IPS DF 4.7 (cell line): Measurements from ENCODE around the gene TCN1.
"Not testable (repeated sequence)": the region's sequence is repeated elsewhere in the genome, so short reads cannot be mapped to it uniquely, and the experiment has no call there.

Experiments
- DNase-seq: peaks from one replicate; pipeline ENCODE4 v3.0.0-alpha.2; 2013; ENCODE audit warnings: low spot score; ENCODE audit errors: extremely low read depth

TCN1 gene, protein sequence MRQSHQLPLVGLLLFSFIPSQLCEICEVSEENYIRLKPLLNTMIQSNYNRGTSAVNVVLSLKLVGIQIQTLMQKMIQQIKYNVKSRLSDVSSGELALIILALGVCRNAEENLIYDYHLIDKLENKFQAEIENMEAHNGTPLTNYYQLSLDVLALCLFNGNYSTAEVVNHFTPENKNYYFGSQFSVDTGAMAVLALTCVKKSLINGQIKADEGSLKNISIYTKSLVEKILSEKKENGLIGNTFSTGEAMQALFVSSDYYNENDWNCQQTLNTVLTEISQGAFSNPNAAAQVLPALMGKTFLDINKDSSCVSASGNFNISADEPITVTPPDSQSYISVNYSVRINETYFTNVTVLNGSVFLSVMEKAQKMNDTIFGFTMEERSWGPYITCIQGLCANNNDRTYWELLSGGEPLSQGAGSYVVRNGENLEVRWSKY

DNA sequence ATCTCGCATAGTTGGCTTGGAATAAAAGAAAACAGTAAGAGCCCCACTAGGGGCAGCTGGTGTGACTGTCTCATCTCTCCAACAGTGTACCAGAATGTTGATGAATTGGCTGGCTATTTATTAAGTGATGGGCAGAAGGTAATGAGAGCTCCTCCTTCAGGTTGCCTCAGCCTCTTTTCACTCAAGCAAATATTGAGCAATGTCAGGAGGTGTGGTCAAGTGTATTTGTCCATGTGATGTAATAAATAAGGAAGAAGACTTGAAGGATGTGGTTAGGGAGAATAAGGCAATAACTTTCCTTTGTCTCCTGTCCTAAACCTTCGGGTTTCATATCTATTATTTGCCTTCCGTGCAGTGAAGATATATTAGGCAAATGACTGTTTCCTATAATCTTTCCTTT is at the start of gene TCN1:
Gene TCN1 (minus strand): TSS at position 91 of the 400 bp plus-strand sequence. CDS start 17 bp downstream, at position 74.
- no peak for DNase-seq

DNA sequence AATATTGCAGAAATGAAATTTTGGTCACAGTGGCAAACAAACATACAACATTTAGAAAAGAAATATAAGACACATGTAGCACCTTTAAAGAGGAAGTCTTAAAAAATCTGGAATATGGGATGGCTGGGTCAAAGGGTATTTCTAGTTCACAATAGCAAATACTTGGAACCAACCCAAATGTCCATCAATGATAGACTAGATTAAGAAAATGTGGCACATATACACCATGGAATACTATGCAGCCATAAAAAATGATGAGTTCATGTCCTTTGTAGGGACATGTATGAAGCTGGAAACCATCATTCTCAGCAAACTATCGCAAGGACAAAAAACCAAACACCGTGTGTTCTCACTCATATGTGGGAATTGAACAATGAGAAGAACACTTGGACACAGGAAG is 37.3 kb upstream of the TCN1 start:
- not testable (repeated sequence) for DNase-seq

DNA sequence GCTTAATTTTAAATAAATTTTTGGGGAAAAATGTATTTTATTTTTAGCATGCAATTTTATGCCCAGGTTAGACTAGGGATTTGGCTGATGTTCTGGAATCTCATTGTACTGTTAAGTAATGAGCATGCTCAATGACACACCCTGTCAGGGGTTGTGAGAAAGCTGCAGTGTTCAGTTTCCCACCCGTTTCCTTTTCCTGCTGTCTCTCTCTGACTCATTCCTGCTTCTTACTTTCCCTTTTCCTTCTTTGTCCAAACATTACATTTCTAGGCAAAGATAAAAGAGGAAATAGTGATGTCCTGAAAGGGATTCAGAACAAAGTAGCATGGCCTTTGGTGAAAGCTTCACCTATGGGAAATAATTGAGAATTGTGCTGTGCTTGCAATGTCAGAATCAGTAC is 35.0 kb upstream of the TCN1 start:
- DNase-seq = no peak

DNA sequence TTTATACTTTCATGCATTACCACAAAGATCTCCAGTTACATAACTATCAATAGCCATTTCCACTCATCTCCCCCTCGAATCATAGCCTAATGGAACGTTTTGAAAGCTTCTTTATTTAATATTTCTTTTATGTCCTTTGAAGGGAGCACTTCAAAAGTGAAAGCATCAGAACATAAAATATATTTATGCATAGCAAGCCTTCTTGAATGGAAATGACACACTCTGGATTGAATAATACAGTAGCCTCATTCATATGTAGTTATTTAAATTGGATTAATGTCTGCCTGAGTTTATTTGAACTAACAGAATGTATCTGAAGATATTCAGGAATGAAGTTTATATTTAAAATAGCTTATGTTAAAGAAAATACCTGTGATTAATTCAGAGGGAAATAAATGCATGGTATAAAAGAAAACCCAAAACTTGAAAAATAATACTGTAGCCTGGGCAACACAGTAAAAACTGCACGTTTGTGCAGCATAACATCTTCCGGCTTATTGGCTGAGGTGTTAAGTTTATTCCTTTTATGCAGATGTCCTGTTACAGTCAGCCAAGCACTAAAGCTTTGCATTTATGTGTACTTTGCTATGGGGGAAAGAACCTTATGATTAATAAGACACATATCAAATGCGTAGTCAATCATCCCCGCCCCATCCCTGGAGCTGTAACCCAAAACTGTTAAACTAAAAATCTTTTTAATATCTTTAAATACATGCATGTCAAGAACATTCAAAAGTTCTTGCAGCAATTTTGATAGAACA is 34.3 kb upstream of the TCN1 start:
- no peak for DNase-seq

DNA sequence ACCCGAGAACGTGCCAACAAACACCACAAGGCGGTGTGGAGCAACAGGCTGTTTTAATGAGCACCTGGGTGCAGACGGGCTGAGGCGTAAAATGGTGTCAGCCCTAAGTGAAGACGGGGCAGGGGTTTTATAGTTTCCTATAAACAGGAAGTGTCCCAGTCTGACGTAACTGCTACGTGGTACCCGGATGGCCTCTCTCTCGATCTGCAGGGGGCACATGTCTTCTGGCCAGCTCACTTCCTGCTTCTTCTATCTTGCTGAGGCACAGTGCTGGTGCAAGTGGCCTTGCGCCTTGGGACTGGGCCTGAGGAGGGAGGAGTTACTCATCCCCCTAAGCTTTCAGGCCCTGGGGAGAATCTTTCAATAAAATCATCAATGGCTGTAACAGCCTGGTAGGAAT is 33.2 kb upstream of the TCN1 start:
- no peak for DNase-seq

DNA sequence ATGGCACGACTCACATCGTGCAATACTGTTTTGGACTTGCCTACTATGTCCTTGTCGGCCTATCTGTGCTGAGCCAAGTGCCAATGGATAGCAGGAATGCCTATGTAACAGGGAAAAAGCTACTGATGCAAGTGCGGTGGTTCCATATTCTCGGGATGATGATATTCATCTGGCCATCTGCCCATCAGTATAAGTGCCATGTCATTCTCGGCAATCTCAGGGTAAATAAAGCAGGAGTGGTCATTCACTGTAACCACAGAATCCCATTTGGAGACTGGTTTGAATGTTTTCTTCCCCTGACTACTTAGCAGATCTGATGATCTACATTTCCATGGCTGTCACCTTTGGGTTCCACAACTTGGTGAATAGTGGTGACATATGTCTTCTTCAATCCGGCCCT is 32.4 kb upstream of the TCN1 start:
- no peak for DNase-seq

DNA sequence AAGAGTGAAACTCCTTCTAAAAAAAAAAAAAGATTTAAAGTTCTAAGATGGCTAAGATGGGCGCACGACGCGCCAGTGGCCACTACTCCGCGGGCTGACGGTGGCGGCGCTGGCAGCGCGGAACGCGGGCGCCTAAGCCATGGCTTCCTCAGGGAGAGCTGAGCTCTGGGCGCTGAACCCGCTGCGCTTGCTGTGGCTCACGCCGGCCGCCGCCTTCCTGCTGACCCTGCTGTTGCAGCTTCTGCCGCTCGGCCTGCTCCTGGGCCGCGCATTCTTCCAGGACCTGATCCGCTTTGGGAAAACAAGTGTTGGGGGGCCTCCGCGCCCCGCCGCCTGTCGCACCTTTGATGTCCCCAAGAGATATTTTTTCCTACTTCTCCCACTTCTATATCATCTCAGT is 31.8 kb upstream of the TCN1 start:
- DNase-seq = no peak

DNA sequence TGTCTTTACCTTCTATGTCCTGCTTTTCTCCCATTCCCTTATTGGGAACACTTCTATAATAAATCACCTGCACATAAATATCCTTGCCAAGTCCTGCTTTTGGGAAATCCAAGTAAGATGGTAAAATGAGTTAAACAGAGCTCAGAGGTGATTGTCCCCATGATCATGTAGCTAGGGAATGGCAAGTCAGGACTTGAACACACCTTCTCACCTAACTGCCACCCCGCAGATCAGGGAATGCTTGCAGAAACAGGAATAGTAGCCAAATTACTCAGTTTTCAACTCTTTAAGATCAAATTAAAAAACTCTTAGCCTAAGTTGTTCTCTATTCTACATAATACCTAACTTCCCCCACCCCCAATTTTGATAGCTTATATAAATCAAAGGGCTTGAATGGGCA is 28.3 kb upstream of the TCN1 start:
- no peak for DNase-seq

DNA sequence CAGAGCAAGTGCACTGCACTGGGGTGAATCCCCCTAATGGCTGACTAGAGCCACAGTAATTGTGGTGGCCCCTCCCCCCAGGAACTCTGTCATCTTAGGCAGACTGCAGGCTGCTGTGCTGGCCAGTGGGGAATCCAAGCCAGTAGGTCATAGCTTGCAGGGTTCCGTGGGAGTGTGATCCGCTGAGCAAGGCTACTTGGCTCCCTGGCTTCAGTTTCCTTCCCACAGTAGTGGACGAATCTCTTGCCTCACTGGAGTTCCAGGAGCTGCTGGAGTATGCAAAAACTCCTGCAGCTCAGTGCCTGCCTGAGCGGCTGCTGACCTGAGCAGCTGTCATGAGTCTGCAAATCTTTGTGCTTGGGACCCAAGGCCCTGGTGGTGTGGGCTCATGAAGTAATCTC is 25.5 kb upstream of the TCN1 start:
- no peak for DNase-seq

DNA sequence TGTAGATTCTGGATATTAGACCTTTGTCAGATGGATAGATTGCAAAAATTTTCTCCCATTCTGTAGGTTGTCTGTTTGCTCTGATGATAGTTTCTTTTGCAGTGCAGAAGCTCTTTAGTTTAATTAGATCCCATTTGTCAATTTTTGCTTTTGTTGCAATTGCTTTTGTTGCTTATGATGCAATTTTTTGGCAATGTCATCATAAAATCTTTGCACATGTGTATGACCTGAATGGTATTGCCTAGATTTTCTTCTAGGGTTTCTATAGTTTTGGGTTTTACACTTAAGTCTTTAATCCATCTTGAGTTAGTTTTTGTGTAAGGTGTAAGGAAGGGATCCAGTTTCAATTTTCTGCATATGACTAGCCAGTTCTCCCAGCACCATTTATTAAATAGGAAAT is 20.9 kb upstream of the TCN1 start:
- not testable (repeated sequence) for DNase-seq

DNA sequence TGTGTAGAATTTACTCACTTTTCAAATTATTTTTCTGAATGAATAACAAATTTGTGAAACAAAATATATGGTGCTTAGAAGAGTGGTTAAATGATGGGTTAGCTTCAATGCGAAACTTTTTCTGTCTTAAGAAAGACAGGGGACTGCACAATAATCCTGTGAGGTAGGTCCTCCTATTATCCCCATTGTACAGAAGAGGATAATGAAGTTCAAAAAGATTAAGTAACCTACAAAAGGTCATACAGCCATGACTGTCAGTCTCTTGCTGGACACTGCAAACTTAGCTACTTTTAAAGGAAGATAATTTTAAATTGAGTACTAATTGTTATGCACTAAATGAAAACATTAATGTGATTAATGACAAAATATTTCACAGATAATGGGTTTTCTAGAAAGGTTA is 17.3 kb upstream of the TCN1 start:
- DNase-seq = no peak

DNA sequence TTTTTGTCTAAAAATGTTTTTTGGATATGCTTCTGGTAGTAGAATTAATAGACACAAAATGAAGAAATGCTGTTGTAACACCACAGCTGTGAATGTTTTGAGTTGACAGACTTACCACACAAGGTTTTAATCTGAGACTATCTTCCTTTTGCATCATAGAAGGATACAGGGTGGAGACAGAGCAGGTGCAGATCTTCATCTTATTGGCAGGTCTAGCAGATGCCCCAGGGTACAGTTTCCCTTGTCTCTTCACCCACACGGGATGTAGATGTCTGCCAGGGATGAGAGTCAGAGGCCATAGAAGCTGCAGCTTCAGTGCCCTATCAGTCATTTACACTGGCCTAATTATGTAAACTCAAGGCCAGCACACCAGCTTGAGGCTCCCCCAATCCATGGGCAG is 13.3 kb upstream of the TCN1 start:
- DNase-seq = no peak

DNA sequence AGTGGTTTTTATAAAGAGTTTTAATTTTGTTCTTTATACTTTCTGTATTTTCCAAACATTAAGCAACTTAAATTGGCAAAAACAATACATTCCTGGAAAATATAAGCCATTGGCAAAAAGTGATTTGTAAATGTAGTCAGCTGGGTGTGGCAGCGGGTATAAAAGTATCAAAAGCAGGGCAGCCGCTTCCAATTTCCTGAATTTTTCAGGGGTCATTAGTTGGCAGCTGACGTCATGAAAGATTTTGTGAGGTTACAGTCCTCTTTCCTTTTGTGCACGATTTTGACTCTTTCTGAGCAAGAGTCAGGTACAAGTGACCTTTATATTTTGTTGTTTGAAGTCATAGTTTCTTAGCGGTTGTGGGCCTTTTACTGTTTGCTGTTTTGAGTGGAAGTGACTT is 12.3 kb upstream of the TCN1 start, which contains the start of gene OOSP3:
Gene OOSP3 (plus strand): TSS at position 208 of the 400 bp plus-strand sequence. CDS start 27 bp downstream, at position 235.
- DNase-seq = no peak

DNA sequence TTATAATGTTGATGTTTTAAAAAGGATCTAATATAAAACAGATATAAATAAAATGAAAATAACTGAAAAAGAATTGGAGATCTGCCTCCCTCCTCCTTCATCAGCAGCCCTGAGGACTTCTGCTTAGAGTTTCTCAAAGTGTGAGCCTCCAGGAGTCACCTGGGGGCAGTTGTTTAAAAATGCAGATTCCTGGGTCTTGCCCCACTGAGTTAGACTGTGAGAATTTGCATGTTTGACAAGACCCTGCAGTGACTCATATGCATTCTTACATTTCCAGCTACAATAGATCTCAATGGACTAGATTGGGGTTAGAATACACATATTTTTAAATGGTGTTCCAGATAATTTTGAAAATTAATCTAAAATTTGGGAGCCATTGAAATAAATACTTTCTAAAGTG is 11.5 kb upstream of the TCN1 start:
- DNase-seq = no peak

DNA sequence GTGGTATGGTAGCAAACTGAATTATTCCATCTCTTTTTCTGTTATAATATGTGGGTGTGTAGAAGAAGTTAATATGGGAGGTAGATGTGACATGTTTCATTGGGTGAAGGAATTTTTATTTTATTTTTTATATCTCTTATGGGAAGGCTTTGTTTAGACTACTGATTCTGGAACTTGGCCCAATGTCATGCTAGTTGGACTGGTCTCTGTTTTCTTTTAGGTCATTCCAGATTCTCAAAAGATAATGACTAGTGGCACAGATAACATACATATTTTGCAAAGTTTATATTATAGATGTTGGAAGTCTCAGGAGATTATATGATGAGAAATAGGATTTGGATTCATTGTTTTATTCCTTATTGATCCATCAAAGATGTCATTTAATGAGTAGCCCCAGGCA is 11.0 kb upstream of the TCN1 start:
- no peak for DNase-seq

DNA sequence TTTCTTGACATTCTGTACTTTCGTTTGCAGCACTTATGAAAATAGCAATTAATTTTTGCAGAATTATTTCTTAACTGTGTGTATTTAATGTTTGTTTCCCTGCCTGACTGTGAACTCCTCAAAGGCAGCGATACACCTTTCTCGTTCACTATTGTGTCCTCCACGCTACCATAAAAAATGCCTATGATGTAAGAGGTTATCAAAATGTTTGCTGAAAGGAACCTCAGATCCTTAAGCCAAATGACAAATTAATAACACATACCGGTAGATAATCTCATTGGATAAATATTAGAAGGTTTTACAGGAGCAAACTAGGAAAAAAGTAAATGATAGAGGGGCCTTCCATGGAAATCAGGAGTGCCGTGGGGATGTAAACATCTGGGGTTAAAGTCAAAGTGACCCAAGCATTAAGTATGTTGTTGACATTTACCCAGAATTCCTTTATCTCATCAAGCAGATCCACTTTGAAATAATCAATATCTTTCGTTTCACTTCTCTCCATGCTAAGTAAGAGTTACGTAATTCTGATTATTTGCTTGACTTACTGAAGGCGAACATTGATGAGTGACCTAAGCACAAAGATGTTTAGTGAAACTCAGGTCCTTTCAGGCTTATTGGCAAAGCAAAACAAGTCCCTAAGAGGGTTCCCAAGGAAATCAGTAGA is 9.7 kb upstream of the TCN1 start:
- no peak for DNase-seq

DNA sequence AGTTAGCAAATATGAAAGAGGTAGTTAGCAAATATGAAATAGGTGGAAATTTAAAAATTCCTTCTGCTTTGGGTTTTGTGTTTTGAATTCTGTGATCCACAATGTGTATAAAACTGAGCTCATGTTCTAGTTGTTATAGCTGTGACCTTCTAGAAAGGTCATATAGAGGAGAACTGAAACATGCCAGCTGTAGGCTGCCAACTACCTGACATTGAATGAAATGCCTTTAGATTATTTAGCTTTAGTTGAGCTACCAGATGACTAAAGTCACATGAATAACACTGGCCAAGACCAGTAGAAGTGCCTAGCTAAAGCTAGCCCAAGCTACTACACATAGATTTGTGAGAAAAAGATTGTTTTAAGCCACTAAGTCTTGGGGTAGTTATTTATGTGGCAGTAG is 5.8 kb upstream of the TCN1 start:
- DNase-seq = no peak

DNA sequence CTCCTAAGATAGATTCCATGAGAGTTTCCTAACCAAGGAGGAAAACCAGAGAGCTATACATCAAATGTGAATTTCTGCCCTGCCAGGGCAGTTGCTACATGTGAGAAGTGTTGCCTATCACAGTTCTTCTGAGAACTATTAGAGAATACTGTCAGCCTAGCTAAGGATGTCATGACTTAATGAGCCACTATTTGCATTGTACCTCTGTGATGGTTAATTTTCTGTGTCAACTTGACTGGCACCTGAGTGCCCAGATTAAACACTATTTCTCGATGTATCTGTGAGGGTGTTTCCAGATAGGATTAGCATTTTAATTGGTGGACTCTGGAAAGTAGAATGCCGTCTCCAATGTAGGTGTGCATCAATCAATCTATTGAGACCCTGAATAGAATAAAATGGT is 1.7 kb upstream of the TCN1 start:
- no peak for DNase-seq

DNA sequence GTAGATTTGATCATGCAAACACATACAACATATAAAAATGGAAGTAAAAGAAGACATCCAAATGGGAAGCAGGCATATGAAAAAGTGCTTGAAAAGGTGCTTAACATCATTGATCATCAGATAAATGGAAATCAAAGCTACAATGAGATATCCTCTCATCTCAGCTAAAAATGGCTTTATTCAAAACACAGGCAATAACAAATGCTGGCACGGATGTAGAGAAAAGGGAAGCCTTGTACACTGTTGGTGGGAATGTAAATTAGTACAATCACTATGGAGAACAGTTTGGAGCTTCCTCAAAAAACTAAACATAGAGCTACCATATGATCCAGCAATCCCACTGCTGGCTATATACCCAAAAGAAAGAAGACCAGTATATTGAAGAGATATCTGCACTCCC is 549 bp upstream of the TCN1 start:
- DNase-seq = no peak

DNA sequence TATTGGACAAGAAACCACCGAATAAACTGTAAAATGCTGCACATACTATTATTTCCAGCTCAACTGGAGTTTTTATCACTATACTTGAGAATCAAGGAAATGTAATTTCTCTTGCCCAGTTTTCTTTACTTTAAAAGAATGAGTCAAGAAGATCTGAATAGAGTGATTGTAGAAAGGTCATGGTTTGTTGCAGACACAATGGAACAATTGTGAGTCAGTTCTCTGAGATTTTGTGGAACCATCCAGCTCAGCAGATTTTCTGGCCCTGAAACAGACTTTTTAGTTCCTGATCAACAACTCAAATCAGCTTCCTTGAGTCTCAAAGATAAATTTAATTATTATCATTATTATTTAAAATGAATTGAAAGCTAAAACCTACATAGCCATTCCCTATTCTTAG is 1.3 kb downstream of the TCN1 start:
- DNase-seq = no peak

DNA sequence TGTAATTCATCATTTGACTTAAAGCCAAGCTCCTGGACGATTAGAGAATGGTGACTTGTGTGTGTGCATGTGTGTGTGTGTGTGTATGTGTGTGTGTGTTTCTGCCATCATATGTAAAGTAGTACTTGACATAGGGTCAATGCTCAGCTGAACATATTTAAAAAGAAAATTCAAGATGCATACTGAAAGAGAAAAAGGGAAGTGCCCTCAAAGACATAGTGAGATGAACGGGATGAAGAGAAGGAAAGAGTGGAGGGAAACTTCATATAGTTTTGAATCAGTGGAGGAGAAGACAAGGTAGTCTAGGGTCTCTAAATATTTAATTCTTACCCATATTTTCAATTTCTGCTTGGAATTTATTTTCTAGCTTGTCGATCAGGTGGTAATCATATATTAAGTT is 4.0 kb downstream of the TCN1 start:
- DNase-seq = no peak

DNA sequence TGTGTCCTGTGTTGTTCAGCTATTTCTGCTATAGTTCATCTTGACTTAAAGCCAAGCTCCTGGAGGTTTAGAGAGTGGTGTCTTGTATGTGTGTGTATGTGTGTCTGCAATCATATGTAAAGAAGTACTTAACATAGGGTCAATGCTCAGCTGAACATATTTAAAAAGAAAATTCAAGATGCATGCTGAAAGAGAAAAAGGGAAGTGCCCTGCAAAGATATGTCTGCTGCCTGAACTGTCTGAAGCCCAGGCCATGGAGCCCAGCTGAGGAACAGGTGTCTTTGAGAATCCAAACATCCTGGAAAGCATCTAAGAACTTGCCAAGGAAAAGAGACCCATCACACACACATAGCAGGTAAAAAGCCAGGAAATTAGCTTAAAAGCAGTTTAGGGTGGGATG is 6.6 kb downstream of the TCN1 start:
- no peak for DNase-seq
